ENCODE results near the gene LAMA4.

Gene LAMA4

GRCh38 chr6:112234601-112235000, 19.8 kb downstream of the LAMA4 start:
- DNase-seq, result no peak

DNA sequence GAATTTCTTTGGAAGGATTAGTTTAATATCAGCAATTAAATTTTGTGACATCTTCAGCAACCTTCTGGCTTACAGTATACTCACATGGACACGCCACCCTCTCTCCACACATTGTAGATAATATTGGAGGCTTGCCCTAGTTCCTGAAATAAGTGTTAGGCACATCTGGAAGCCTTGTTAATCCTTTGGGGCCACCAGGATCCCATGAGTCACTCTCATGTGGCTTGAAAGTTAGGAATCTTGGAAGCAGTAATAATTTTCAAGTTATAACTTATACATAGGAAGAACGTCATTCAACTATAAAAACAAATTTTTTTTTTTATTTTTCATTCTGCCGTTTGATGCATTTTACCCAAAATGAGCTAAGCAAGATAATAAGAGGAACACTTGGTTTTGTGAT, 20.5 kb downstream of the LAMA4 start:
- no peak for DNase-seq

GRCh38 chr6:112232845-112233256, 21.5 kb downstream of the LAMA4 start:
- DNase-seq, result no peak

- DNase-seq, result no peak
These were observed 22.7 kb downstream of the LAMA4 start for GRCh38 chr6:112231594-112232060.

DNA sequence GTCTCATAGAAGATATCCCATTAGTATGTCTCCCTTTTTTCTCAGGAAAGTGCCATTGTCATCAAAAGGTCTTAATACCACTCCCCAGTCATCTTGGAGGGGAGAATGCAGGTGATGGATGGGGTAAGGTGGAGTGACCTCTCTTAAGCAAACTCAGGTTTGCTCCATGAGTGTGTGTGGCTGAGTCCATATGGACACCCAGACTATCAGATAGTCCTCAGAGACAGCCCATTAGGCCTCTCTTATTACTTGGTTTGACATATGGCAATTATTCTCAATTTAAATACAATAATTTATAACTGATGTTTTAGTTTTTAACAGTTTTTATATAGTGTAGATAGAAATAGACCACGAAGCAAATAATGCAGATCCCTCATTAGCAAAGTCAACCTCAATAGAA, 23.2 kb downstream of the LAMA4 start:
- no peak for DNase-seq

DNA sequence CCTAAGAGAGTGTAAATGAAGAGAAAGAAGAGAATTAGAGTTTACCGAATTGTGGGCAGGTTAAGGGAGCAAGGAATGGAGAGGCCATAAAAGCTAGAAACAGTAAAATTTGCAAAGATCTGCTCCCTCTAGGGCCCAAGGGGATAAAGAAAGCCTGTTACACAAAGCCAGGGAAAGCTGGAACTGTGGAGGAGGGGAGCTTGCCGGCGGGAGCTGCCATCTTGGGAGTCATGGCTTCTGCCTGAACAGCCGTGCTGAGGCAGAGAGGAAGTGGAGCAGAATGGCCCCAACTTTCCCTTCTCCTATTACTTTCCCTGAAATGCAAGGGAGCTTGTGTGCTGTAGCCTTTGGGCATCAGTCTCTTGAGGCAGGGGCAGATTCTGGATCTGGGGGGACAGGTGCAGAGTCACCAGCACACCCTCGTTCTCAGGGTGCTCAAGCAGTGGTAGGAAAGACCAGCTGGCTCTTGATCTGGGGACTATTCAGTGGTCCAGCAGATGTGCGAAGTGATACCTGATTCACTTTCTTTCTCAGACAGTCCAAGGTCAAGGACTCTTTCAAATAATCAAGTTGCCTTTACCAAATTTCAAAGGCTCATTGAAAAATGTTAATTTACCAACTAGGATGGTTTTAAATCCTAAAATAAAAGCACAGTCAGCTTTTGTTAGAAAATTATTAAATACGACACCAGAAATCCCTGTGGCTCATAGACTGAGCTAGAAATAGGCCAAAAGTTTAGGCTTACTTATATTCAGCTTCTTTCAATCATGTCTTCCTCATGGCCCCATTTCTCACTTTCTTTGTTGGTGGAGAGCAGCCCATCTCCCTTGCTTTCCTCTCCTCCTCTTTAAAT, 25.7 kb downstream of the LAMA4 start:
- no peak for DNase-seq

GRCh38 chr6:112227992-112228391, 26.4 kb downstream of the LAMA4 start:
- DNase-seq, result no peak

- no peak for DNase-seq
These were observed 27.0 kb downstream of the LAMA4 start for GRCh38 chr6:112227411-112227810.

DNA sequence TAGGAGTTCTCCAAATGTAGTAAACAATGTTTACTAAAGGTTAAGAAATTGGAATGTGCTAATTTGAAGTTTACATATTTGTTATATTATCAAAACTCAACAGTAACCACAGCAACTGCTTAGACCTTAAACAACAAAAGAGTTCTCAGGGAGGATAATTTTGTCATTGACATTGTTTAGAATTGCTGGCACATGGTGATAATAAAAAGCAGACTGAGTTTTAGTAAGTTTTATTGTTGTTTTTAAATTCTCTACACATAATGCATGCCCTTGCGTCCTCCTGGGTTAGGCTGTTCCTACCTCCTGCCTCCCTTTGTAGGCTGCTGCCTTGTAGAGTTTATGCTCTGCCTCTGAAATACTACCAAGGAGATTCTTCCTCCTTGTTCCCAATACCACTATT, 28.7 kb downstream of the LAMA4 start:
- no peak for DNase-seq

GRCh38 chr6:112224088-112224487, 30.3 kb downstream of the LAMA4 start:
- DNase-seq, result no peak

DNA sequence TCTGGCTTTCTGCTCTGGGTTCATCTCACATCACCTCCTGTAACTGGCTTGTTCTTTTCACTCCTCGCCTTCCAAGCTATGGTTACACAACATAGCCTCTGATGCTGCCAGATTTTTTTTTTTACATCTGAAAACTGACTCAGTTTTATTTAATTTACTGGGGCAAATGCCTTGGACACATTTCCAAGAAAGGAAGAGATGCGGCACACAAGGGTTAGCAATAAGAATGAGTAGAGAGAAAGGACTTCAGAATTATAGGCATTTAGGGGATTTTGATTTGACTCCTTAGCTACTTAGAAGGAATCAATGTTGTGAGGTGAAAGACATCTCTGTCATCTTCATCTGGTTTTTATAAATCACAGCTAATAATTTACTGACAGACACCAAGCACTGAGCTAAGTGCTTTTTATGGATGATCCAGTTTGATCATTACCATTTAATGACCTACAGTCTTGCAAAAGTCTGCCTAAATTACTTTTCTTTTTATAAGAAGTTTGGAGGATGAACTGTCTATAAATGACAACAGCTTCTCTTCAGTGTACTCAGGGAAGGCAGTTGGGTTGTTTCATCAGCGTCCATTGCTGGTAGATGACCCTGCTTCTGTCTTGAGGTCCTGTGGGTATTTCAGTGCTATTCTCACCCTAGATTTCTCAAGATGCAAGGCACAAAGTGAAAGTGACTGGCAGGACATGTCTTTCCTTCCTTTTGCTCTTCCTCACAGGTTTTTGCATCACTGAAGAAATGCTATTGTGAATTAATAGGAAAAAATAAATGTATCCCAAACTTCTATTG, 31.1 kb downstream of the LAMA4 start:
- no peak for DNase-seq

DNA sequence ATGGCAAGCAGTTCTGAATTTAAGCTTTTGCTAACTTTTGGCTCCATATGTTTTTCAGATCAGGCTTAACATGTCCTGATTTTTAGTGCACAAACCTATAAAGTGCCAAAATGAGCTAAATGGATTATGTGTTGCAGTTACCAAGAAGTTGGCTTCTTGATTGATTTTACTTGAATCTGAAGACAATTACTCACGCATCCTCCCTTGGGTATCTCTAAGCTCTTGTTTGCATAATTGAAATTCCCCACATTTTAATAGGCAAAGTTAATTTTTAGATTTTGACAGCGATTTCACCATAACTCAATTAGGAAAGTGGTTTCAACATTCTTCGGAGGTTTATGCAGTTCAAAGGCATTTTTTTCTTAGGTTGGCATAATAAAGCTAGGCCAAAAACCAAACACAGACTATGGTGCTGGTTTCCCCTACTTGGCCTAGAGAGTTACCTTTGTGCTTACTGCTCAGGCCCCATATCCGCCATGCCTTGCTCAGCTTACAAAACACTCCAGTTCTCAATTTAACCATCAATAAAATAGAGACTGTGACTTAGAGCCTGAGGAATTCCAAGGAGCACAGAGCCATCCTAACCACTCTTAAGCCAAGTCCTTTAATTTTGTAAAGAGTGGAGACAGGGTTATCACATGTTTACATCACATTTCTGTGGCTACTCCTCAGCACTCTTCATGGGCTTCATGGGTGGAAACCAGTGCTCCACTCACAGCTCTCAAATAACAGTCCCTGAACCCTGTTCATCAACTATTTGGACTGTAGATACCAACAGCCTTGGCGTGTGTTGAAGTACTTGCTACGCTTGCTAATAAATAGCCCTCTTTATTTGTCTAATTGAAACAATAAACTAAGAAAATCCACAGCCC, 32.1 kb downstream of the LAMA4 start:
- no peak for DNase-seq

DNA sequence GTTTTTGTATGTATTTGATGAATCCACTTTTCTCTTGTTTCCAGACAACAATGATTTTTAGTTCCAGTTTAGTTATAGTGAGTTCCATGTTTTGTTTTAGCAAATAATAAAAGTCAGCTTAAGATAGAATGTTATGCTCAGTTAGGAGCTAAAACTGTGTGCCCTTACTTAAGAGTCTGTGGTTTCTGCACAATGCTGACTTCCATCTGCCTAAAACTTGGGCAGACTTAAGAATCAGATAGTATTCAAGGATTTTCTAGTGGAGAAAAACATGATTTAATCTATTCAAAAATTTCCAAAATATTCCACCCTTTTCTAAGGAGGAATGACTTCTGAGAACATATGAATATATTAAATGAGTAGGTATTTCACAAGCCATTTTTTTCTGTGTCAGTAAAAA, 32.8 kb downstream of the LAMA4 start:
- no peak for DNase-seq

GRCh38 chr6:112218563-112218962, 35.8 kb downstream of the LAMA4 start:
- no peak for DNase-seq

GRCh38 chr6:112216662-112217551, 37.5 kb downstream of the LAMA4 start:
- DNase-seq, result no peak

GRCh38 chr6:112215488-112216284, 38.7 kb downstream of the LAMA4 start:
- no peak for DNase-seq

DNA sequence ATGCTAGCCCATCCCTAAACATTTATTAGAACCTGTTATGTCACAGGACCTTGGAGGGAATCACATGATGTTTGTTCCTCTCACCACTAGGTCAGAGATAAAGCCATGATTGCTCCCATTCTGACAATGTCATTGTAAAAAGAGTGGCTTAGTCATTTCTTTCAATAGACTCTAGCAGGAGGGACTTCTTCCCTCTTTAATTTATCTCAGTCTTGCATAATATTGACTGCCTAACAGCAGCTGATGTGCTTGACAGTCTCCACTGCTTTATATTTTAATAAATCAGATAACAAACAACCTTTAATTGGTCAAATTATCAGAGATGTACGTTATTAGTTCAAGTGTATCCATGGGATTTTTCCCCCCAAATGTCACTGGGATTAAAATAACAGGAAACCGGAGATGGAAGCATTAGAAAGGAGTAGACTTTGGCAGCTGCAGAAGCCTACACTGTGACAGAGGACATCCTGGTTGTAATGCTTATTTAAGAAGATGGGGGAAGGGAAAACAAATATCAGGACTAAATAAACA, 39.6 kb downstream of the LAMA4 start:
- no peak for DNase-seq

- DNase-seq, result no peak
These were observed 43.5 kb downstream of the LAMA4 start for GRCh38 chr6:112210852-112211251.

GRCh38 chr6:112209131-112209530, 45.2 kb downstream of the LAMA4 start:
- no peak for DNase-seq

DNA sequence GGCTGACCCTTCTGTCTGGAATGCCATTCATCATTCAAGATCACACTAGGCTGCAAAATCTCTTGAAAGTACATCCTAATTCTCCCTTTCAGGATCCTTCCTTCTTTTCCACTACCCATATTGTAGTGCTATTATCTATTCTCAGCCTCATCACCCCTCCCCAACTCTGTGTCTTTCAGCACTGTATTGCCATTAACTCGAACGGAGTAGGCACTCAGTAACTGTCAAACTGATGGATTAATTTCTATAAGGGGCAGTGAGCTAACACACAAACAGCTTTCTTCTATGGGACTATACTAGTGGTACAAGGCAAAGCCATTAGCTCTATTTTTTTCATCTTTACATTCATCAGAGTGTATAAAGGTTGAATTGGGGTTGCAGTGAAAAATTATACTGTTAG, 46.6 kb downstream of the LAMA4 start:
- no peak for DNase-seq

GRCh38 chr6:112207131-112207530, 47.2 kb downstream of the LAMA4 start:
- DNase-seq, result no peak
